SK-MEL-5 (cell line): Measurements from ENCODE around the gene HSD11B2. TPM values are rescaled to one million over a fixed set of nuclear protein-coding genes. Genes with fewer than 3 reads are reported as not detected.
"Not testable (repeated sequence)": the region's sequence is repeated elsewhere in the genome, so short reads cannot be mapped to it uniquely, and the experiment has no call there.

Source experiments
- DNase-seq: peaks from one replicate; pipeline ENCODE4 v3.0.0-alpha.2; 2016; ENCODE audit warnings: low read depth, low spot score
- in situ Hi-C: cut with HindIII; loops from 2 replicates; pipeline ENCODE4 v1.10.0; 2016; ENCODE audit warnings: low sequenced_read_pairs, high pct_unique_total_duplicates, low pct_unique_long_range_greater_than_20kb
- total RNA-seq: library from RNA; depleted of rRNA; stranded (reverse); fragments of >200 nt; shearing (Covaris generic); gene quantifications from 2 replicates; pipeline ENCODE4 v1.2.3, GENCODE V29; 2014

The HSD11B2 gene
- total RNA-seq, 1 experiment from 2014 or later = 0.32 TPM

GRCh38 chr16:67407788-67408452 is 23.0 kb upstream of the HSD11B2 start:
- no peak for DNase-seq
- in situ Hi-C loops = no loop called here

GRCh38 chr16:67409631-67410030 is 21.3 kb upstream of the HSD11B2 start:
- in situ Hi-C loops = no loop called here
- no peak for DNase-seq

GRCh38 chr16:67411339-67411738 is 19.6 kb upstream of the HSD11B2 start:
- in situ Hi-C loops = no loop called here
- no peak for DNase-seq

GRCh38 chr16:67412294-67412693 is 18.6 kb upstream of the HSD11B2 start:
- in situ Hi-C loops = no loop called here

GRCh38 chr16:67413978-67414911 is 16.7 kb upstream of the HSD11B2 start:
- no peak for DNase-seq
- in situ Hi-C loops = no loop called here

More at GRCh38 chr16:67412294-67412693, 18.6 kb upstream of the HSD11B2 start:
- DNase-seq = no peak

- in situ Hi-C loops, DNase-seq: not testable (repeated sequence)
Observed at GRCh38 chr16:67415421-67415820, 15.5 kb upstream of the HSD11B2 start.

- in situ Hi-C loops = no loop called here
Observed at GRCh38 chr16:67415872-67416793, 14.8 kb upstream of the HSD11B2 start, which contains the start of gene ZDHHC1. Gene ZDHHC1 (minus strand): TSS chr16:67416477. CDS start chr16:67407775, 8,702 bp downstream.

GRCh38 chr16:67417333-67418061 is 13.4 kb upstream of the HSD11B2 start:
- in situ Hi-C loops = no loop called here
- no peak for DNase-seq

More at GRCh38 chr16:67415872-67416793, 14.8 kb upstream of the HSD11B2 start, which contains the start of gene ZDHHC1:
- peak; percentile 54 for DNase-seq

GRCh38 chr16:67419502-67419901 is 11.4 kb upstream of the HSD11B2 start:
- no peak for DNase-seq
- in situ Hi-C loops = no loop called here

- in situ Hi-C loops = no loop called here
- no peak for DNase-seq
Observed at GRCh38 chr16:67419931-67420330, 11.0 kb upstream of the HSD11B2 start.

GRCh38 chr16:67421030-67421429 is 9.9 kb upstream of the HSD11B2 start:
- DNase-seq = no peak
- in situ Hi-C loops = no loop called here

- in situ Hi-C loops = no loop called here
- DNase-seq = no peak
Observed at GRCh38 chr16:67423015-67423414, 7.9 kb upstream of the HSD11B2 start.

GRCh38 chr16:67423611-67424260 is 7.2 kb upstream of the HSD11B2 start:
- in situ Hi-C loops = no loop called here
- DNase-seq = no peak

GRCh38 chr16:67424261-67424615 is 6.7 kb upstream of the HSD11B2 start:
- DNase-seq = no peak
- in situ Hi-C loops = no loop called here

- in situ Hi-C loops = no loop called here
- no peak for DNase-seq
Observed at GRCh38 chr16:67425061-67425460, 5.9 kb upstream of the HSD11B2 start.

GRCh38 chr16:67425580-67425979 is 5.3 kb upstream of the HSD11B2 start:
- in situ Hi-C loops = no loop called here
- DNase-seq = no peak

GRCh38 chr16:67426022-67426421 is 4.9 kb upstream of the HSD11B2 start:
- in situ Hi-C loops = no loop called here
- no peak for DNase-seq
